Mesothelial cell of epicardium (in vitro differentiated cells): Measurements from ENCODE around the gene BHLHE40. TPM values are rescaled to one million over a fixed set of nuclear protein-coding genes. Genes with fewer than 3 reads are reported as not detected.

Experiments used
- DNase-seq, 2 experiments: peaks; one replicate each; pipeline ENCODE4 v3.0.0; 2021; ENCODE audit warnings: low spot score in 2 of 2; ENCODE audit not compliant: unreplicated experiment in 2 of 2
- H3K27ac Mint-ChIP-seq: 2 replicates; pipeline ENCODE4 v1.8.0; 2021; ENCODE audit warnings: mixed read lengths
- H3K27me3 Mint-ChIP-seq: 2 replicates; pipeline ENCODE4 v1.8.0; 2021; ENCODE audit warnings: low read depth, mixed read lengths
- H3K36me3 Mint-ChIP-seq: 2 replicates; pipeline ENCODE4 v1.8.0; 2021; ENCODE audit warnings: mixed read lengths
- H3K4me1 Mint-ChIP-seq: 2 replicates; pipeline ENCODE4 v1.8.0; 2021; ENCODE audit warnings: mixed read lengths
- H3K4me3 Mint-ChIP-seq: 2 replicates; pipeline ENCODE4 v1.8.0; 2021; ENCODE audit warnings: mild to moderate bottlenecking, moderate library complexity, mixed read lengths
- H3K9me3 Mint-ChIP-seq: 2 replicates; pipeline ENCODE4 v1.8.0; 2021; ENCODE audit warnings: mixed read lengths
- total RNA-seq: library from RNA; stranded (reverse); gene quantifications from 3 replicates; pipeline ENCODE4 v1.2.1, GENCODE V29; 2021
- TF ChIP-seq, protein P1 (sequence below): fragments of 200-600 bp; sonication (generic); IDR thresholded peaks from one replicate; pipeline ENCODE4 v1.5.0; 2021; ENCODE audit warnings: antibody characterized with exemption; ENCODE audit not compliant: unreplicated experiment

Gene BHLHE40
- total RNA-seq, 1 donor from 2014 or later: 37.6 TPM

DNA sequence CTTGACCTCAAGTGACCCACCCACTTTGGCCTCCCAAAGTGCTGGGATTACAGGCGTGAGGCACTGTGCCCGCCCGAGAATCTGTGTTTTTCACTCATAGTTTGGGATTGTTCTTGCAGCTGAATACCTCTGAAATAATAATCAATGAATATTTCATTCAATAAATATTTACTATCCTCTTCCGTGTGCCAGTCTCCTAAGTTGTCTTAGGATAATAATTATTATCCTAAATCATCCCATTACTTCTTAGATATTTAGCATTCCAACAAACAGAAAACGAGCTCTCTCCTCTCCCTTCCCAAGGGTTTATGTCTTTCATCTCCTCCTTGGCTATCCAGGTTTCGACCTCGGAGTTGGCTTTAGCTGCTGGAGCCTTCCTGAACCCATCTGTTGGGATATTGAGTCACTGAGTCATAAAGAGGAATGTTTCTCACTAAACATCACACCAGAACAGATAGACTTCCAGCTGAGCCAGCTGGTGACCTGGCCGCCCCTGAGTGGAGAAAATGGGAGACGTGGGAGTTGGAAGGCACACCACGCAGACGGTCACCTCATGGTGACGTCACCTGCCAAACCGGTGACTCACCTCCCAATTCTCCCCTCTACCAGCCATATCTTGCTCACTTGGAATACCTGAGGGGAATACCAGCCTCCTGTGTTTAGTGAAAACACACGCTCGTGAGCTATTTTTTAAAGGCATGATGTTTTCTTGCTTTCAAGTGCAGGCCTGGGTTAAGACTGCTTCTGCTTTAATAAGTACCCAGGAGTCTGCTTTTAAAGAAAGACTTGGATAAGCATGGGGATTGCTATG, 43.9 kb downstream of the BHLHE40 start:
- Mint-ChIP-seq H3K27ac (peak overlapping the region; percentile 89), H3K9me3 (peaks cover 3% of the 10 kb centered on the region), H3K4me3 (no peak overlapping the region), H3K36me3 (no peaks in the 10 kb centered on the region), H3K4me1 (peaks cover 20% of the 10 kb centered on the region), H3K27me3 (no peaks in the 10 kb centered on the region)
- TF ChIP-seq, protein P1, sequence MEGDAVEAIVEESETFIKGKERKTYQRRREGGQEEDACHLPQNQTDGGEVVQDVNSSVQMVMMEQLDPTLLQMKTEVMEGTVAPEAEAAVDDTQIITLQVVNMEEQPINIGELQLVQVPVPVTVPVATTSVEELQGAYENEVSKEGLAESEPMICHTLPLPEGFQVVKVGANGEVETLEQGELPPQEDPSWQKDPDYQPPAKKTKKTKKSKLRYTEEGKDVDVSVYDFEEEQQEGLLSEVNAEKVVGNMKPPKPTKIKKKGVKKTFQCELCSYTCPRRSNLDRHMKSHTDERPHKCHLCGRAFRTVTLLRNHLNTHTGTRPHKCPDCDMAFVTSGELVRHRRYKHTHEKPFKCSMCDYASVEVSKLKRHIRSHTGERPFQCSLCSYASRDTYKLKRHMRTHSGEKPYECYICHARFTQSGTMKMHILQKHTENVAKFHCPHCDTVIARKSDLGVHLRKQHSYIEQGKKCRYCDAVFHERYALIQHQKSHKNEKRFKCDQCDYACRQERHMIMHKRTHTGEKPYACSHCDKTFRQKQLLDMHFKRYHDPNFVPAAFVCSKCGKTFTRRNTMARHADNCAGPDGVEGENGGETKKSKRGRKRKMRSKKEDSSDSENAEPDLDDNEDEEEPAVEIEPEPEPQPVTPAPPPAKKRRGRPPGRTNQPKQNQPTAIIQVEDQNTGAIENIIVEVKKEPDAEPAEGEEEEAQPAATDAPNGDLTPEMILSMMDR: no peak
- no peak for DNase-seq

DNA sequence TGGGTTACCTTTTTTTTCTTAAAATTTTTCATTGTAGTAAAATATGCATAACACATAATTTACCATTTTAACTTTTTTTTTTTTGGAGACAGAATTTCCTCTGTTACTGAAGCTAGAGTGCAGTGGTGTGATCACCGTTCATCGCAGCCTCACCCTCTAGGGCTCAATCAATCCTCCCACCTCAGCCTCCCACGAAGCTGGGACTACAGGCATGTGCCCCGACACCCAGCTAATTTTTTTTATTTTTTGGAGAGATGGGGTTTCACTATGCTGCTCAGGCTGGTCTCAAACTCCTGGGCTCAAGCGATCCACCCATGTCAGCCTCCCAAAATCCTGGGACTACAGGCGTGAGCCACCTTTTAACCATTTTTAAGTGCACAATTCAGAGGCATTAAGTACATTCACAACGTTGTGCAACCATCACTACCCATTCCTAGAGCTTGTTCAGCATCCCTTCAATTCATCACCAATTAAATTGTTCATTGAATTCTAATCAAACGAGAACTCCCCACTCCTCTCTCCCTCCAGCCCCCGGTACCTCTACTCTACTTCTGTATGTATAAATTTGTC, 44.6 kb downstream of the BHLHE40 start:
- Mint-ChIP-seq H3K27me3 (no peaks in the 10 kb centered on the region), H3K9me3 (peaks cover 3% of the 10 kb centered on the region), H3K4me1 (peaks cover 16% of the 10 kb centered on the region), H3K4me3 (no peak overlapping the region), H3K36me3 (no peaks in the 10 kb centered on the region), H3K27ac (peak overlapping the region; percentile 89)
- no peak for DNase-seq
- TF ChIP-seq, protein P1: no peak

DNA sequence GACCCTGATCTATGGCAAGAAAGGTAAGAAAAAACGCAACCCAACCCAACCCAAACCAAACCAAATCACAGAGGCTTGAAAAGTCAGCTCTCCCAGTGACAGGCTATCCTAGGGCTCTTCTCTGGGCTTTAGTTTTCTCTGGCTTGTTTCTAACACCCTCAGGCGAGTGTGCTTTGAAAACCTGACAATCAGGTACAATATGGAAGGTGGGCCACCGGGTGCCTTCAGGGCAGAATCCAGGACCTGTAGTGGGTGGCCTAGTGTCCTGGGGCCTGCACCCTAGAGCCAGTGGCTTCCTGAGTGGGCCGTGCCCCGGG, 46.8 kb downstream of the BHLHE40 start:
- H3K4me1 Mint-ChIP-seq: peaks cover 18% of the 10 kb centered on the region
- no peak for DNase-seq
- H3K36me3 Mint-ChIP-seq: no peaks in the 10 kb centered on the region
- TF ChIP-seq, protein P1: no peak
- H3K27me3 Mint-ChIP-seq: no peaks in the 10 kb centered on the region
- peak overlapping the region; percentile 12 for H3K27ac Mint-ChIP-seq
- H3K4me3 Mint-ChIP-seq: peak overlapping the region; percentile 50
- peaks cover 3% of the 10 kb centered on the region for H3K9me3 Mint-ChIP-seq

DNA sequence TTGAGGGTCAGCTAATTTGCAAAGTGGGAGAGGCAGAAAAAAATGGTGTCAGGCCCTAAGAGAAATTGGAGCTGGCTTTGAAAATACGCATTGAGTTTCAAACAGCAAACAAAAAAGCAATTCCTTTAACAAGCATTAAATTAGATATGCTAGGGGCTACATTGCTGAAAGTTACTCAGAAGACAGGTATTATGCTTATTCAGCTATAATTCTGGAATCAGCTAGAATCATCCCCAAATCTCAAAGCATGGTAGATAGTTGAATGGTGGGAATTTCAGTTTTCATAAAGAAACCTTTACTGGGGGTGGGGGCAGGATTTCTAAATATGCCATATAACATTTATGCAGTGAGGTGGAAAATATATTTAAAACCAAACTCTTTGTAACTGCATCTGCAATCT, 50.5 kb downstream of the BHLHE40 start:
- H3K4me1 Mint-ChIP-seq: peaks cover 11% of the 10 kb centered on the region
- no peak for DNase-seq
- H3K4me3 Mint-ChIP-seq: no peak overlapping the region
- TF ChIP-seq, protein P1: no peak
- no peak overlapping the region for H3K27ac Mint-ChIP-seq
- no peaks in the 10 kb centered on the region for H3K36me3 Mint-ChIP-seq
- H3K9me3 Mint-ChIP-seq: peaks cover 3% of the 10 kb centered on the region
- no peaks in the 10 kb centered on the region for H3K27me3 Mint-ChIP-seq

DNA sequence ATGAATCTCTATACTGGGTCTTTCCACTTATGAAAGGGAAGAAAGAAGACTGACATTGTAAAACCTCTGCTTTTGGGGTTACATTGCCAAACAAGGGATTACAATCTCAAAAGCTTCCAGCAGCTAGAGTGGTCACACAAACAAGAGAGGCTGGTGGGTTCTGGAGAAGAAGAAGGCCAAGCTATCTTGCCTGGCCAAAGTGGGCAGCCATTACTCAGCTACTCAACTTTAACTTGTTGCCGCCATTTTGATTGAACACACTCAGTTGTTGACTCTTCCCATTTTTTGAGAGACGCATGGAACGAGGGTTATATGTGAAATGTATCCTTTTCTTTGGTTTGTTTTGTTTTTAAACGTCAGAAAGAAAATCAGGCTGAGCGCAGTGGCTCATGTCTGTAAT, 50.9 kb downstream of the BHLHE40 start:
- Mint-ChIP-seq H3K9me3 (peaks cover 3% of the 10 kb centered on the region), H3K27me3 (no peaks in the 10 kb centered on the region), H3K27ac (no peak overlapping the region), H3K4me1 (peaks cover 11% of the 10 kb centered on the region), H3K36me3 (no peaks in the 10 kb centered on the region), H3K4me3 (no peak overlapping the region)
- DNase-seq: no peak
- TF ChIP-seq, protein P1: no peak
